ENCODE results near the gene UGT1A9. TPM values are rescaled to one million over a fixed set of nuclear protein-coding genes. Genes with fewer than 3 reads are reported as not detected.
"Not testable (repeated sequence)": the region's sequence is repeated elsewhere in the genome, so short reads cannot be mapped to it uniquely, and the experiment has no call there.

Gene UGT1A9
- total RNA-seq, 4 donors from 2014 or later = not detected

- no peak for ATAC-seq (ENCODE audit: low FRiP score)
- TF ChIP-seq CTCF (IDR thresholded peaks at IDR 0.05) = no peak
Observed at GRCh38 chr2:233740870-233741269, 69.2 kb downstream of the UGT1A9 start.

DNA sequence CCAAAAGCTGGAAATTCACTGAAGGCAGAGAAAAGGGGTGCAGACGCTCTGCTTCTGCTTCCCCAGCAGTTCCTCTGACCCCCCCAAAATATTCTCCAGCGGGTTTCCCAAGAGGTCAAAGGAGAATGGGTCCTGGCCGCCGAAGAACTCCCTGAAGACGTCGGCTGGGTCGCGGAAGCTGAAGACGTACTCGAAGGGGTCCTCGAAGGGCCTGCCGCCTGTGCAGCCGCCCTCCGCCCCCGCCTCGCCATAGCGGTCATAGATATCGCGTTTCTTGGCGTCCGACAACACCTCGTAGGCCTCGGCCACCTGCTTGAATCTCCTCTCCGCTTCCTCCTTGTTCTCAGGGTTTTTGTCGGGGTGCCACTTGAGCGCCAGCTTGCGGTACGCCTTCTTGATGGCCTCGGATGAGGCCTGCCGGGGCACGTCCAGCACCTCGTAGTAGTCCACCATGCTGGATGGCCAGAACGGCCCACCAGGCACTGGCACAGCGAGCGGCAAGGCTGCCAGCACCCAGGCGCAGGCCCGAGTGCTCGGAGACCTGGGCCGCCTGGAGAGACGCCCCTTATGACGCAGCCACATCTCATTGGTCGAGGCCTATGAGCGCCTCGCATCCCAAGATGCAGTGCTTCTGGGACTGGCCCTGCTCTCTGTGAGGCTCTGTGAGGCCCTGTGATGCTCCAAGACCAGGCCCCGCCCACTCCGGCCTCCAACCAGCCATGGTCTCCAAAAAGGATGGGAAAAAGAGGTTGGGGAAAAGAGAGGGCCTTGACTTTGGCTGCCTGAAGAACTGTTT is 72.0 kb downstream of the UGT1A9 start:
- ATAC-seq (ENCODE audit: low FRiP score) (no peak), DNase-seq (ENCODE audit: low spot score) (no peak)
- TF ChIP-seq CTCF (IDR thresholded peaks at IDR 0.05) = no peak

More at GRCh38 chr2:233740870-233741269, 69.2 kb downstream of the UGT1A9 start:
- DNase-seq (ENCODE audit: low spot score) = no peak

- ATAC-seq (ENCODE audit: low FRiP score) (no peak), DNase-seq (ENCODE audit: low spot score) (no peak)
- TF ChIP-seq CTCF (IDR thresholded peaks at IDR 0.05) = no peak
Observed at GRCh38 chr2:233745073-233745755, 73.5 kb downstream of the UGT1A9 start.

GRCh38 chr2:233745838-233746237 is 74.1 kb downstream of the UGT1A9 start:
- DNase-seq (ENCODE audit: low spot score); ATAC-seq (ENCODE audit: low FRiP score): not testable (repeated sequence)

- no peak for TF ChIP-seq CTCF (IDR thresholded peaks at IDR 0.05)
- ATAC-seq (ENCODE audit: low FRiP score) = peak; percentile 60
- no peak for DNase-seq (ENCODE audit: low spot score)
Observed at GRCh38 chr2:233746475-233747282, 75.0 kb downstream of the UGT1A9 start.

DNA sequence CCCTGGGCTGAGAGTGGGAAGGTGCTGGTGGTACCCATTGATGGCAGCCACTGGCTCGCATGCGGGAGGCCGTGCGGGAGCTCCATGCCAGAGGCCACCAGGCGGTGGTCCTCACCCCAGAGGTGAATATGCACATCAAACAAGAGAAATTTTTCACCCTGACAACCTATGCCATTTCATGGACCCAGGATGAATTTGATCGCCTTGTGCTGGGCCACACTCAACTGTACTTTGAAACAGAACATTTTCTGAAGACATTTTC is 75.5 kb downstream of the UGT1A9 start:
- TF ChIP-seq CTCF (IDR thresholded peaks at IDR 0.05) = no peak
- DNase-seq (ENCODE audit: low spot score) (no peak), ATAC-seq (ENCODE audit: low FRiP score) (no peak)

DNA sequence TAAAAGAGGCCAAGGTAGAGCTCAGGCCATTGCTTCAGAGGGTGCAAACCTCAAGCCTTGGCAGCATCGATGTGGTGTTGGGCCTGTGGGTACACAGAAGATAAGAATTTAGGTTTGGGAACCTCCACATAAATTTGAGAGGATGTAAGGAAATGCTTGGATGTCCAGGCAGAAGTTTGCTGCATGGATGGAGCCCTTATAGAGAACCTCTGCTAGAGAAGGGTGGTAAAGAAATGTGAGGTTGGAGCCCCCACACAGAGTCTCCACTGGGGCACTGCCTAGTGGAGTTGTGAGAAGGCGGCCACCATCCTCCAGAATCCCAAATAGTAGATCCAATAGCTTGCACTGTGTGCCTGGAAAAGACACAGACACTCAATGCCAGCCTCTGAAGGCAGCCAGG is 79.0 kb downstream of the UGT1A9 start:
- ATAC-seq (ENCODE audit: low FRiP score); DNase-seq (ENCODE audit: low spot score): not testable (repeated sequence)

DNA sequence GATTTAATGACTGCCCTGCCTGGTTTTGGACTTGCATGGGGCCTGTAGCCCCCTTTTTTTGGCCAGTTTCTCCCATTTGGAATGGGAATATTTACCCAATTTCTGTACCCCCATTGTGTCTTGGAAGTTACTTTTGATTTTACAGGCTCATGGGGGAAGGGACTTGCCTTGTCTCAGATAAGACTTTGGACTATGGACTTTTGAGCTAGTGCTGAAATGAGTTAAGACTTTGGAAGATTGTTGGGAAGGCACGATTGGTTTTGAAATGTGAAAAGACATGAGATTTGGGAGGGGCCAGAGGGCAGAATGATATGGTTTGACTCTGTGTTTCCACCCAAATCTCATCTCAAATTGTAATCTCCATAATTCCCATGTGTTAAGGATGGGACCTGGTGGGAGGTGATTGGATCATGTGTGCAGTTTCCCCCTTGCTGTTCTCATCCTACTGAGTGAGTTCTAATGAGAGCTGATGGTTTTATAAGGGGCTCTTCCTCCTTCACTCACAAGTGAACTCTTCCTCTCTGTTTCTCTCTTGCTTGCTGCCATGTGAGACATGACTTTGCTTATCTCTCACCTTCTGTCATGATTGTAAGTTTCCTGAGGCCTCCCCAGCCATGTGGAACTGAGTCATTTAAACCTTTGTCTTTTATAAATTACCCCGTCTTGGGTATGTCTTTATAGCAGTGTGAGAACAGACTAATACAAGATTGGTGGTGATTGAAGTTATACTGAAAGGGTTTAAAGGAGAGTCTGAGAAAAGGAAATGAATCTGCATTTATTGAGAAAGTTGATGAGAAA is 79.7 kb downstream of the UGT1A9 start:
- DNase-seq (ENCODE audit: low spot score); ATAC-seq (ENCODE audit: low FRiP score): not testable (repeated sequence)

Data from omental fat pad (tissue), 4 donors.